Neuronal stem cell (in vitro differentiated cells): ENCODE measurements around the gene PDXDC1.
A peak's percentile ranks its signal among the peaks of the same experiment; 100 is the strongest.
"Not testable (repeated sequence)": the region's sequence is repeated elsewhere in the genome, so short reads cannot be mapped to it uniquely, and the experiment has no call there.

Experiments used
- DNase-seq: peaks from one replicate; pipeline ENCODE4 v3.0.0-alpha.2; 2013; ENCODE audit warnings: low spot score
- H2AFZ ChIP-seq: one replicate; pipeline ENCODE4 v1.6.1; 2013; ENCODE audit warnings: mild to moderate bottlenecking, low read length, inconsistent platforms
- H2AK5ac ChIP-seq: 2 replicates; pipeline ENCODE4 v1.6.1; 2013; ENCODE audit warnings: low read depth, mild to moderate bottlenecking, inconsistent platforms, low read length, moderate library complexity, mixed read lengths
- H2BK120ac ChIP-seq: 2 replicates; pipeline ENCODE4 v1.6.1; 2013; ENCODE audit warnings: low read depth, mild to moderate bottlenecking, inconsistent platforms, low read length, moderate library complexity, mixed read lengths
- H2BK12ac ChIP-seq: one replicate; pipeline ENCODE4 v1.6.1; 2013; ENCODE audit warnings: low read length, inconsistent platforms
- H2BK15ac ChIP-seq: 2 replicates; pipeline ENCODE4 v1.6.1; 2013; ENCODE audit warnings: mild to moderate bottlenecking, low read length, inconsistent platforms, mixed read lengths
- H2BK5ac ChIP-seq: one replicate; pipeline ENCODE4 v1.6.1; 2013; ENCODE audit warnings: inconsistent platforms, mild to moderate bottlenecking, low read length, moderate library complexity
- H3K14ac ChIP-seq: one replicate; pipeline ENCODE4 v1.6.1; 2013; ENCODE audit warnings: low read length, inconsistent platforms
- H3K18ac ChIP-seq: 2 replicates; pipeline ENCODE4 v1.6.1; 2013; ENCODE audit warnings: low read length, inconsistent platforms
- H3K23ac ChIP-seq: 2 replicates; pipeline ENCODE4 v1.6.1; 2013; ENCODE audit warnings: low read depth, mild to moderate bottlenecking, mixed read lengths, low read length, inconsistent platforms; ENCODE audit not compliant: poor library complexity
- H3K27ac ChIP-seq: replicated peaks from 3 replicates; pipeline ENCODE4 v1.5.1; 2013; ENCODE audit warnings: low read length, inconsistent platforms
- H3K27me3 ChIP-seq, 3 experiments: 2 replicates each; pipeline ENCODE4 v1.6.1; 2013; ENCODE audit warnings: low read length in 3 of 3, mild to moderate bottlenecking in 2 of 3, inconsistent platforms in 1 of 3, low read depth in 1 of 3, mixed read lengths in 1 of 3, moderate library complexity in 1 of 3; ENCODE audit not compliant: control insufficient read depth in 3 of 3, insufficient read depth in 3 of 3
- H3K36me3 ChIP-seq, 2 donors: replicated peaks in 1 of 2; 2 replicates each; pipeline ENCODE4 v1.6.1; 2013; ENCODE audit warnings: low read length in 2 of 2; ENCODE audit not compliant: control insufficient read depth in 2 of 2, insufficient read depth in 2 of 2
- H3K4ac ChIP-seq: 2 replicates; pipeline ENCODE4 v1.6.1; 2013; ENCODE audit warnings: inconsistent platforms, mild to moderate bottlenecking, low read length, moderate library complexity
- H3K4me1 ChIP-seq, 2 donors: 1 replicate in 1 of 2; 2 replicates in 1 of 2; pipeline ENCODE4 v1.6.1; 2013; ENCODE audit warnings: low read length in 2 of 2, low read depth in 1 of 2; ENCODE audit not compliant: control insufficient read depth in 2 of 2, insufficient read depth in 1 of 2
- H3K4me2 ChIP-seq: one replicate; pipeline ENCODE4 v1.6.1; 2013; ENCODE audit warnings: mild to moderate bottlenecking, low read length, inconsistent platforms; ENCODE audit not compliant: insufficient read depth, poor library complexity, severe bottlenecking
- H3K4me3 ChIP-seq, 2 donors: 2 replicates each; pipeline ENCODE4 v1.5.1; 2013; ENCODE audit warnings: low read length in 2 of 2, mild to moderate bottlenecking in 2 of 2, inconsistent platforms in 1 of 2, moderate library complexity in 1 of 2
- H3K79me1 ChIP-seq: one replicate; pipeline ENCODE4 v1.6.1; 2013; ENCODE audit warnings: low read depth, mild to moderate bottlenecking, inconsistent platforms, low read length, moderate library complexity
- H3K9ac ChIP-seq: one replicate; pipeline ENCODE4 v1.6.1; 2013; ENCODE audit warnings: mild to moderate bottlenecking, low read depth, low read length, inconsistent platforms; ENCODE audit not compliant: poor library complexity
- H3K9me3 ChIP-seq, 2 donors: replicated peaks in 1 of 2; 2 replicates each; pipeline versions ENCODE3 to v1.6.1; 2013; ENCODE audit warnings: low read length in 2 of 2, mild to moderate bottlenecking in 2 of 2, inconsistent platforms in 1 of 2, low read depth in 1 of 2, mixed read lengths in 1 of 2, moderate library complexity in 1 of 2; ENCODE audit not compliant: control insufficient read depth in 2 of 2, insufficient read depth in 1 of 2
- H4K8ac ChIP-seq: one replicate; pipeline ENCODE4 v1.6.1; 2013; ENCODE audit warnings: low read depth, mild to moderate bottlenecking, inconsistent platforms, low read length, moderate library complexity
- H4K91ac ChIP-seq: one replicate; pipeline ENCODE4 v1.6.1; 2013; ENCODE audit warnings: low read length, low read depth, mild to moderate bottlenecking, inconsistent platforms; ENCODE audit not compliant: poor library complexity
- WGBS, 2 donors: extraction: QIAGEN DNeasy Blood & Tissue Kit; methylation state at CpG; one replicate each; pipeline ENCODE4 v1.1.7; 2013; ENCODE audit warnings: missing lambda C conversion rate in 2 of 2, mixed read lengths in 1 of 2; ENCODE audit not compliant: insufficient read length in 2 of 2, insufficient replicate concordance in 1 of 2; ENCODE audit errors: extremely low coverage in 2 of 2; 5-methylcytosine and 5-hydroxymethylcytosine counted together

The PDXDC1 gene

DNA sequence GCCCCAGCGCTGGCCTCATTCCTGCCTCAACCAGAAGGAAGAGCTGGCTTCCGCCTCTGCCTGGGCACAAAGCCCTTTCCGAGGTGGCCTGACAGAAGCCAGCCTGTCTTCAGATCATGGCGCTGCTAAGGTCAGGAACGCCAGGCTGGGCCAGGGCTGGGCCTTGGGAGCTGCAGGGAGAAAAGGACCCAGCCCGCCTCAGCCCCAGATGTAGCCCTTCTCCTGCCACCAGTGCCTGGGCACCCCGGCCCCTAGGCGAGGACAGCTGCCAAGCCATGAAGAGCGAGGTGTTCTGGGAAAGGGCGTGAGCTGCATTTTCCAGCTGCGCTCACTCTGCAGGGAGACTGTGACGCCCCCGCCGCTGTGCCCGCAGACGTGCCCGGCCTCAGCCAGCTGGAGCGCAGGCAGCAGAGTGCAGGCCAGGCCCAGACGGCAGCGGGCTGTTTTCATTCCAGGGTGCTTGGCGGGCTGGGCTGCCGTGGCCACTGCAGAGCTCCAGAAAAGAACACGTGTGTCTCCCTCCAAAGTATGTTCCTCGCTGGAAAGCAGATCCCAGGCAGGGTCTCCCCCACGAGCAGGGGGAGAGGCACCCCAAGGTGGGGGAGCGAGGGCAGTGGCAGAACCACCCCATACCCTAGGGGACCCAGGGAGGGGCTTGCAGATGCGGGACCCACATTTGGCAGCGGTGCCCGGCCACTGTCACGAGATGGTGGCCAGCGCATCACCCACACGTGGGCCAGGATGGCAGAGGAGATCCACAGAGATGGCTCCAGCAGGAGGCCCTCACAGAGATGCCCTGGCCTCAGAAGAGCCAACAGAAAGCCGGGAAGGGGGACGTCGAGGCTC, 170.8 kb downstream of the PDXDC1 start:
- no CpG with 5 or more reads among the region's 35 CpGs for WGBS, 2 donors

DNA sequence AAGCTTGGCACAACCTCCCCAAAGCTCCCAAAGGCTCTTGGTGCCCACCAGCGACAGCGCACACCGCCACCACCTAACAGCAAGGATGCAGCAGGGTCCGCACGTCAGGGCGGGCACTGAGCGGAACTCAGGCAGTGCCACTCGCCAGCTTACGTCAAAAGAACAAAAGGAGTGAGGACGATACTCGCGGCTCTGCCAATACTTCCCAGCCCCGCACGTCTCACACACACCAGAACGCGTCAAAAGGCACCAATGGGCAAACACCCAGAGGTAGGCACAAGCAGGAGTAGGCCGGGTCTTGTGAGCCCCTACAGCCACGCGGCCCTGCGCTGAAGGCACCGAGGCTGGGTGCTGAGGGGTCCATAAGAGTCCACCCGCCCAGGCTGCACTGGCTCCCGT, 171.4 kb downstream of the PDXDC1 start:
- not testable (repeated sequence) for DNase-seq, H3K9ac ChIP-seq, H4K8ac ChIP-seq, H2BK120ac ChIP-seq, H3K36me3 ChIP-seq, H2AFZ ChIP-seq, H3K23ac ChIP-seq, H2BK5ac ChIP-seq, H3K27me3 ChIP-seq, H2BK12ac ChIP-seq, H3K9me3 ChIP-seq, H3K4me2 ChIP-seq, H2AK5ac ChIP-seq, H4K91ac ChIP-seq, H3K27ac ChIP-seq, H3K4ac ChIP-seq, H3K4me3 ChIP-seq
- Histone ChIP-seq H3K79me1 (peaks cover 11% of the 10 kb centered on the region), H3K14ac (peak overlapping the region; percentile 71), H3K4me1 (peaks cover 4 to 13% of the 10 kb centered on the region in 2 donors), H3K18ac (peak overlapping the region; percentile 48), H2BK15ac (peak overlapping the region; percentile 55)
- WGBS, 2 donors: no CpG with 5 or more reads among the region's 23 CpGs

More for the DNA sequence above, 170.8 kb downstream of the PDXDC1 start:
- H3K9me3 ChIP-seq, H3K9ac ChIP-seq, H3K14ac ChIP-seq, H2AK5ac ChIP-seq, H2BK120ac ChIP-seq, H3K4me2 ChIP-seq, H4K91ac ChIP-seq, H3K4ac ChIP-seq, H2BK15ac ChIP-seq, H2BK12ac ChIP-seq, DNase-seq, H2AFZ ChIP-seq, H3K36me3 ChIP-seq, H3K27ac ChIP-seq, H4K8ac ChIP-seq, H2BK5ac ChIP-seq, H3K23ac ChIP-seq, H3K27me3 ChIP-seq, H3K4me3 ChIP-seq, H3K18ac ChIP-seq: not testable (repeated sequence)
- H3K4me1 ChIP-seq: peaks cover 4 to 13% of the 10 kb centered on the region in 2 donors
- H3K79me1 ChIP-seq: peaks cover 14% of the 10 kb centered on the region

DNA sequence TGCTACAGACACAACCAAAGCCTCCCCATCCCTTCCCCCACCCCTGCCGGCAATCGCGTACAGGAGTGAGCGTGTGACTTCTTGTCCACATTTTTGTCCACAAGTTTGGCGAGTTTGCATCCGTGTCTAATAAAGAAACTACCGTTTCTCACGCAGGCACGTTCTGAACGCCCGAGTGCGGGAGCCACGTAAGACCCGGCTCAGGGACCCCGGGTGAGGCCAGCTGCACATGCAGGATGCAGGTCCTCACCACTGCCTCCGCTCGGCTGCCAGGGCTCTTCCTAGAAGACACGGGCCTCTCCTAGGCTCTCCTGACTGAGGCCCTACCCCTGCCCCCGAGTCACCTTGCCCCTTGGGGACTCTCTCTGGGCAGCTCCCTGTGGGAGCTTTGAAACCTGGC, 174.0 kb downstream of the PDXDC1 start:
- H2BK15ac ChIP-seq, H3K18ac ChIP-seq, H3K27ac ChIP-seq, H3K14ac ChIP-seq, H4K8ac ChIP-seq, H3K4me1 ChIP-seq, H3K23ac ChIP-seq, H3K9me3 ChIP-seq, H2BK5ac ChIP-seq, H3K4ac ChIP-seq, H2AK5ac ChIP-seq, DNase-seq, H3K4me2 ChIP-seq, H3K9ac ChIP-seq, H2BK12ac ChIP-seq, H3K4me3 ChIP-seq, H4K91ac ChIP-seq, H3K36me3 ChIP-seq, H3K79me1 ChIP-seq, H3K27me3 ChIP-seq, H2AFZ ChIP-seq, H2BK120ac ChIP-seq: not testable (repeated sequence)
- no CpG with 5 or more reads among the region's 19 CpGs for whole genome bisulfite sequencing, 2 donors

DNA sequence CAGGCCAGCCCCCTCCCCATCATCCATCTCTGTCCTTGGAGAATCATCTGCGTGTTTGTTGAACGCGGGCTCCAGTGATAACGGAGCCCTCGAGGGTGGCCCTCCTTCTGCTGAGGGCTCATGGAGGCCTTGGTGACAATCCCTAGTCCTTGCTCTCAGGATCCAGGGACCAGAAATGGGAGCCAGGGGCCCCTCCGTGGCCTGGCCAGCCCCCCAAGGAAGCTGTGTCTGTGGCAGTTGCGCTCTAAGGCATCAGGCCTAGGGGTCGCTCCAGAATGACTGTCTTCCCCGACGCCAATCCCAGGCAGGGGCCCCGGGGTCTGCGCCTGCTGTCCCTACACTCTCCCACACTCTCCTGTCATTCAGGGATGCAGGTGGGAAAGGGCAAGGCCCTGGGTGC, 174.4 kb downstream of the PDXDC1 start:
- H2BK15ac ChIP-seq, H3K27me3 ChIP-seq, H3K9me3 ChIP-seq, H2AK5ac ChIP-seq, H2BK120ac ChIP-seq, H3K4me3 ChIP-seq, H3K4me1 ChIP-seq, H3K23ac ChIP-seq, H2BK5ac ChIP-seq, H3K4me2 ChIP-seq, H3K18ac ChIP-seq, H3K14ac ChIP-seq, DNase-seq, H3K36me3 ChIP-seq, H3K27ac ChIP-seq, H3K79me1 ChIP-seq, H2AFZ ChIP-seq, H4K91ac ChIP-seq, H4K8ac ChIP-seq, H3K9ac ChIP-seq, H3K4ac ChIP-seq, H2BK12ac ChIP-seq: not testable (repeated sequence)
- no CpG with 5 or more reads among the region's 12 CpGs for WGBS, 2 donors
